ENCODE data around the gene DLG2. TPM values are rescaled to one million over a fixed set of nuclear protein-coding genes. Genes with fewer than 3 reads are reported as not detected.
"Not testable (repeated sequence)": the region's sequence is repeated elsewhere in the genome, so short reads cannot be mapped to it uniquely, and the experiment has no call there.

Gene DLG2
- total RNA-seq, 1 donor from 2014 or later: 25.3 TPM

- no peak for DNase-seq (ENCODE audit: low spot score)
These were observed 390.9 kb downstream of the DLG2 start for GRCh38 chr11:85236211-85236610.

- no peak for DNase-seq (ENCODE audit: low spot score)
These were observed 394.6 kb downstream of the DLG2 start for GRCh38 chr11:85232559-85232958.

DNA sequence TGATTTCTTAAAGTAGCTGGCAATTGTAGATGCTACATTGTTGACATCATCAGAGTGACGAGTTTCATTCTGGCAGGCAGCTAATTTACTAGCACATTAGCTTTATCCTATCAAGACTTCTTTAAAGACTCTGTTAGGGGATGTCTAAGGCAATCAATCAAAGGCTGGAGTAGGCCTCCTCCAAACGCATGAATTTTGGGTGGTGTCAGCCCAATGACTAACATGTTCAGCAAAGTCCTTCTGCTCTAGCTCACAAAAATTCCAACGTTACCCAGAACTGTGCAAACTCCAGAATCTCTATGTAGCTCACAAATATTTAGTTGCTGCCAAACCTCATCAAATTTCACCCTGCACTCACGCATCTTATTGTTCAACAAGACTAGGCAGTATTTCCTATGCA lies 395.6 kb downstream of the DLG2 start:
- DNase-seq (ENCODE audit: low spot score): no peak

- DNase-seq (ENCODE audit: low spot score): not testable (repeated sequence)
These were observed 397.4 kb downstream of the DLG2 start for GRCh38 chr11:85229723-85230122.

DNA sequence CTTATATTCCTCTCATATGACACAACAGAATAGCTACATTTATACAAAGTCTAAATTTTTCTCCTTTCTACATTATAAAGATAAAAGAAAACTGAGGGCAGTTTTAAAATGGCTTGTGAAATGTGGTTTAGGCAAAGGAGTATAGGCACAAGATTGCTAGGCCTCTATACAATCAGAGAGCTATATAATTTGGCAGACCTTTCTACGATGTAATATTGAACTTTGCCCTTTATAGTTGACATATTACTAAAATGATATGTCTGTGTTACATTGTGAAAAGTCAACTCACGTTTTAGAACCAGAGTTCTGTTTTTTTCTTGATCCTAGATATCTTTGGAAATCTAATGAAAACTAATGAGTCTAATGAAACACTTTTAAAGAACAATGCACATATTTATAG lies 430.2 kb downstream of the DLG2 start:
- no peak for DNase-seq (ENCODE audit: low spot score)

GRCh38 chr11:85195934-85196333 lies 431.2 kb downstream of the DLG2 start:
- no peak for DNase-seq (ENCODE audit: low spot score)

DNA sequence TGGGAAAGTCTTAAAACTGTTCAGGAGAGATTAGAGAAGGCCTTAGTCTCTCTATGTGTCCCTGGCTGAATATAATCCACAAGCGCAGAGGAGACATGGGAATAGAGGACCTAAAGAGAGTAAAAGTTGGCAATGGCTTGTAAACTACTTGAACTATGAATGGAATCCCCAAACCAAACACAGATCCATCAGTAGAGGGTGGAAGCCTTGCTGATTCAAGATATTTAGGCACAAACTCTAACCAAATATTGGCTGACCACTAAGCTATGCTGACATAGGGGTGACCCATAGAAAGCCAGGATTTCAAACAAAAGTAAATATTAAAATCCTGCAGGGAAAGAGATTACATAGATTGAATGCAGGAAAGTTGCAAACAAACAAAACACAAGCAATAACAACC lies 439.2 kb downstream of the DLG2 start:
- no peak for DNase-seq (ENCODE audit: low spot score)

DNA sequence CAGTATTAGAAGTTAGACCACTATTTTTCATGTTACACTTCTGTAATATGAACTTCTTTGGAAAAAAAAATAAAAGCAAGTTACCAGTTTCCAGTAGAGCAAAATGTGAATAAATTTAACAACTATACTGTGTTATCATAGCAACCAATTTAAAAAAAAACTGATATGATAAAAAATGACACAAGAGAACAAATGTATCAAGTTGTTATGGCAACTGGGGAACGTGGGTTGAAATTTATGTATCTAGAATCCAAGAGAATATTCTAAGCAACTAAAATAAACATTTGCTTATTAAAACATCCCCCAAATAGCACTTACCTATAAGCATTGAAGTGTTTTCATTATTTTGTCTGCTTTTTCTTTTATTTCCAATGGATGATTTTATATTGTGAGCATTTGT lies 442.4 kb downstream of the DLG2 start:
- DNase-seq (ENCODE audit: low spot score): no peak

GRCh38 chr11:85182441-85183387 lies 444.4 kb downstream of the DLG2 start:
- peak; percentile 17 for DNase-seq (ENCODE audit: low spot score)

GRCh38 chr11:85180528-85180927 lies 446.6 kb downstream of the DLG2 start:
- DNase-seq (ENCODE audit: low spot score): no peak

DNA sequence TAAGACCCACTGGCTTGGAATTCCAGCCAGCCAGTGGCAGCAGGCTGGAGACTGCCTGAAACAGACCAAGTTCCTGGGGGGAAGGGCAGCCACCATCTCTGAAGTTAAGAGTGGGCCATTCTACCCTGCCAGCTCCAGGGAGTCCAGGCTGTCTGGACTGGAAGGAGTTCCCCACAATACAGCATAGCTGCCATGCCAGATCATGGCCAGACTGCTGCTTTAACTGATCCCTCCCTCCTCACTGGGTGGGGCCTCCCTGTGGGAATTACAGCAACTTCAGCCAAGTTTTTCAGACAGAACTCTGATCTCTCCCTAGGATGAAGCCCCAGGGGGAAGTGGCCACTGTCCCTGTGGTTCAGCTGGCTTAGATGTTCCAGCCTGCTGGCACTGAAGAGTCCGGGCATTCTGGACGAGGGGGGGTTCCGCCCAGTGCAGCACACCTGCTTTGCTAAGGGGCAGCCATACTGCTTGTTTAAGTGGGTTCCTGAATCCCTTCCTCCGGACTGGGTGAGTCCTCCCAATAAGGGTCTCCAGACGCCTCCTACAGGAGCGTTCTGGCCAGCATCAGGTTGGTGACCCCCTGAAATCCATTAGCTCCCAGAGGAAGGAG lies 455.4 kb downstream of the DLG2 start:
- no peak for DNase-seq (ENCODE audit: low spot score)

GRCh38 chr11:85170184-85170583 lies 457.0 kb downstream of the DLG2 start:
- DNase-seq (ENCODE audit: low spot score): no peak

- DNase-seq (ENCODE audit: low spot score): peak; percentile 8
These were observed 459.7 kb downstream of the DLG2 start for GRCh38 chr11:85167471-85167870.

GRCh38 chr11:85167038-85167437 lies 460.1 kb downstream of the DLG2 start:
- no peak for DNase-seq (ENCODE audit: low spot score)

DNA sequence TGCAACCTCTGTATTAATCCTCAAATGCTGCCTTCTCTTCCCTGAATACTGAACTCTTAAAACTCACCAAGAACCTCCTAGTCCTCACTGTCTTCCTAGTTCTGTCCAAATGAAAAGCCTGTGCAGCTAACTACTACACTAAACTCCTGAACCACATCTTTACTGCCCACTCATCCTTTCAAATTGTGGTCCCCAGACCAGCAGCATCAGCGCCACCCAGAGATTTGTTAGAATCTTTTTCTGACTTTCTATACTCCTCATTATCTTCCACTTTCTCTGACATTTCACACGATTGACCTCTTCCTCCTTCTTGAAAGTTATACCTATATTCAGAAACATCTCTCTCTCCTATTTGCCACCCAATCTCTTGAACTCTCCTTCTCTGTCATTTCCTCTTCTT lies 461.3 kb downstream of the DLG2 start:
- no peak for DNase-seq (ENCODE audit: low spot score)

DNA sequence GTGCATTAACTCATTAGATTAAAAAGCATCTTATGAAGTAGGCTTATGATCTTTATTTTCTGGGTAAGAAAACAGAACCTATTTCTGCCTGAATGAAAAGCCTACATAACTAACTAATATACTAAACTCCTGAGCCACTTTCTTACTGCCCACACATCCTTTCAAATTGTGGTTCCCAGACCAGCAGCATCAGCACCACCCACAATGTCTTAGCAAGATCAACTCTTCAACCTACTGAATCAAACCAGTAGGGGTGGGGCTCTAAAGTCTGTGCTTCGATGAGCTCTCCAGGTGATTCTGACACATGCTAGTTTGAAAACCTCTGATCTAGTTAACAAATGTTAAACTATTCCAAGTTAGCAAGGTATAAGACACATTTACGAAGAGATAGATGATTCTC lies 462.4 kb downstream of the DLG2 start:
- no peak for DNase-seq (ENCODE audit: low spot score)

DNA sequence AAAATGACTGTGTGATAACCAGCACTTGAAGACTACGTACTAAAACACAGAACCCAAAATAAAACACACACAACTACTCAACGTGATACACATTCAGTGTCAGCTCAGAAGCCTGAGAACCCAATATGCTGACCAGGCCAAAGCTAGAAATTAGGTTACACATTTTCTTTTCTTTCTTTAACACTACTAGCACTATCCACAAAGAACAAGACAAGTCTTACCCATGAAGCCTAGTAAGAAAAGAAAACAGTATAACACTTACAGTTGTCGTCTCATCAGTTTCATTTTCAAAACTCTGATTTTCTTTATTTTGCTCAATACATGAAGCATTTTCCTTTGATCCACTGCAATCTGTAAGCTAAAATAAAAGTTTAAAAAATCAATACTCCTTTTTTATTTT lies 472.9 kb downstream of the DLG2 start:
- no peak for DNase-seq (ENCODE audit: low spot score)

DNA sequence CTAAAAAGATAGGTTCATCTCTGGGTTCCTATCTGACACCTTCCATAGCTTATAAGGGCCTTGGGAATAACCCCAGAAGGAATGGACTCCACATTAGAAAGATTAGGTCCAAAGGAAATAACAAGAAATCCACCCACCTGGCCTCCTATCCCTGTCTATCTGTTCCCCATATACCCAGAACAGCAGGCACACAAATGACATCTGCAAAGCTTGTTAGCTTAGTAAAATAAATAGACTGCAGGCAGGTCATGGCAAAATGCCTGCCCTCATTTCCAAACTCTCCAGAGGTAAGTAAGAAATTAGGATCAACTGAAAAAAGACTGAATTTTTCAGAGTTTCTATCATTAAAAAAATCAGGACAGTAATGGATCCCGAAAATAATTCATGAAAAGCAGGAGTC lies 489.5 kb downstream of the DLG2 start:
- no peak for DNase-seq (ENCODE audit: low spot score)

DNA sequence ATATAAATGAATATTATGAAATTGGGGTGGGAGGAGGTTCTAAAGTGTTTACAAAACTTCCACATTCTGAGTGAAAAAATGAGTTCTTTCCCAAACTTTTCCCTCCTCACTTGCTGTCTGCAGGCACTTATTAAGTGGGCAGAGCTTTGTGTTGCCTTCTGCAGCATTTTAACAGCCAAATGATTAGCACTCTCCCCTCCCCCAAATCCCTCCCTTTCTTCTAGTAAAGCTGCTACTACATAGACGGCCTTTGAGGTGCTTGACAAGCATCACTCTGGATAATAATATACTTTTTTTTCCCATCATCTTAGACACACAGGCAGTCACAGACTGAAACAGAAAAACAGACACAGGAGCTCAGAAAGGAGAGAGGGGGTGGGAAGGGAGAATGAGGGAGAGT lies 493.5 kb downstream of the DLG2 start:
- no peak for DNase-seq (ENCODE audit: low spot score)

- DNase-seq (ENCODE audit: low spot score): peak; percentile 61
These were observed 494.1 kb downstream of the DLG2 start for GRCh38 chr11:85132851-85133585.

- DNase-seq (ENCODE audit: low spot score): no peak
These were observed 499.8 kb downstream of the DLG2 start for GRCh38 chr11:85127349-85127748.

DNA sequence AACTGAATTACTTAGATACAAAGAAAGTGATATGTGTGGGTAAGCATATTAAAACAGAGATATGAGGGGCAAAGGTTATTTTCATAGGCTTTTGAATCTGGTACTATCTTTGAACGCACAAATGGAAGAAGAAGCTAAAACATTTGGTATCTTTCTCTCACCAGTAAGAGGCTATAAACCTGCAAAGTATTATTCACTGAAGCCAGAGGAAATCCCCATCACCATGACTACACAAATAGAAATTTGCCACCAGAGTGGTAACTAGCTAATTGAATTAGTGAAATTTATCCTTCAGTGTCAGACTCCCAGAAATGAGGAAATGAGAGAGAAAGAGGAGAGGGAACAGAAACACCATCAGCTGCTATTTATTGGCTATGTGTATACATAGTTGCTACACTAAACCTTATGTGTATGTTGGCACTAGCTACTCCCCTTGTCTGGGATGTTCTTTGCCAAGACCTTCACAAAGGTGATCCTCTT lies 503.4 kb downstream of the DLG2 start:
- DNase-seq (ENCODE audit: low spot score): no peak

Measured in umbilical cord (tissue), 2 donors.